ENCODE results near the gene PITX3.

GRCh38 chr10:102275343-102275742 lies 34.0 kb upstream of the PITX3 start:
- TF ChIP-seq CTCF (IDR thresholded peaks at IDR 0.05) (no peak), MAX (CRISPR knock-in tag; IDR thresholded peaks at IDR 0.05) (no peak), EMX1 (CRISPR knock-in tag; IDR thresholded peaks at IDR 0.05) (no peak), SOX15 (CRISPR knock-in tag; IDR thresholded peaks at IDR 0.05) (no peak), GTF2I (CRISPR knock-in tag; conservative IDR thresholded peaks at IDR 0.05) (no peak), ZNF219 (CRISPR knock-in tag; IDR thresholded peaks at IDR 0.05; ENCODE audit: borderline replicate concordance) (no peak), USF1 (CRISPR knock-in tag; IDR thresholded peaks at IDR 0.05) (no peak), NR2C2 (CRISPR knock-in tag; IDR thresholded peaks at IDR 0.05) (no peak), ZSCAN18 (CRISPR knock-in tag; IDR thresholded peaks at IDR 0.05) (no peak), ATF2 (CRISPR knock-in tag; IDR thresholded peaks at IDR 0.05; ENCODE audit: borderline replicate concordance, low read depth) (no peak), NR1H2 (CRISPR knock-in tag; IDR thresholded peaks at IDR 0.05) (no peak), SP1 (CRISPR knock-in tag; conservative IDR thresholded peaks at IDR 0.05) (no peak), SMAD3 (CRISPR knock-in tag; IDR thresholded peaks at IDR 0.05; ENCODE audit: borderline replicate concordance) (no peak), CREB1 (CRISPR knock-in tag; IDR thresholded peaks at IDR 0.05) (no peak)
